ENCODE results near the gene SLCO2A1.

GRCh38 chr3:134017490-134017889 is 12.2 kb downstream of the SLCO2A1 start:
- TF ChIP-seq CTCF (IDR thresholded peaks at IDR 0.05) (no peak), POLR2AphosphoS5 (IDR thresholded peaks at IDR 0.05) (no peak)
